Thyroid gland (tissue), 4 donors: ENCODE results near the gene COL23A1. TPM values are rescaled to one million over a fixed set of nuclear protein-coding genes. Genes with fewer than 3 reads are reported as not detected.

ENCODE experiments used
- DNase-seq, 2 donors: peaks; one replicate each; pipeline ENCODE4 v3.0.0-alpha.2; 2019
- H3K27ac ChIP-seq, 3 donors: fragments of 200-600 bp; sonication (generic); 1 replicate in 2 of 3; 2 replicates in 1 of 3; pipeline ENCODE4 v1.5.1; 2016 to 2019; ENCODE audit warnings: mild to moderate bottlenecking in 1 of 3, moderate library complexity in 1 of 3
- H3K27me3 ChIP-seq: fragments of 200-600 bp; sonication (generic); one replicate; pipeline ENCODE4 v1.5.1; 2019
- H3K36me3 ChIP-seq, 2 donors: fragments of 200-600 bp; sonication (generic); one replicate each; pipeline ENCODE4 v1.5.1; 2016 to 2019
- H3K4me1 ChIP-seq, 2 donors: fragments of 200-600 bp; sonication (generic); one replicate each; pipeline ENCODE4 v1.5.1; 2017 to 2019
- H3K4me3 ChIP-seq, 3 donors: fragments of 200-600 bp; sonication (generic); replicated peaks in 1 of 3; 1 replicate in 2 of 3; 2 replicates in 1 of 3; pipeline ENCODE4 v1.5.1; 2016; ENCODE audit warnings: mild to moderate bottlenecking in 1 of 3
- H3K9me3 ChIP-seq: fragments of 200-600 bp; sonication (generic); one replicate; pipeline ENCODE4 v1.5.1; 2017
- CTCF ChIP-seq, 6 experiments: fragments of 200-600 bp in 3 of 6; fragments of 450-650 bp in 3 of 6; sonication (generic) in 3 of 6; IDR thresholded peaks; one replicate each; pipeline ENCODE4 v1.5.1; 2016 to 2019; ENCODE audit warnings: antibody characterized with exemption in 6 of 6, mild to moderate bottlenecking in 2 of 6, inconsistent platforms in 1 of 6, moderate library complexity in 1 of 6
- POLR2A ChIP-seq, 2 donors: fragments of 450-650 bp; IDR thresholded peaks; one replicate each; pipeline ENCODE4 v1.6.1; 2017; ENCODE audit warnings: antibody characterized with exemption in 2 of 2, mild to moderate bottlenecking in 2 of 2, moderate library complexity in 1 of 2
- WGBS, 2 donors: methylation state at CpG; one replicate each; pipeline ENCODE4 v1.1.5; 2017; 5-methylcytosine and 5-hydroxymethylcytosine counted together
- intact Hi-C: fragments of 100-400 bp; cut with DNase I; formaldehyde crosslinking; loops from one replicate; pipeline ENCODE4 v1.15.1; 2023
- total RNA-seq, 4 donors: library from RNA; depleted of rRNA; stranded (reverse); fragments of >200 nt; gene quantifications; one replicate each; pipeline ENCODE4 v1.2.3, GENCODE V29; 2016

COL23A1 gene
- total RNA-seq, 4 donors from 2014 or later = 76.6 to 108 (median 95.7) TPM

GRCh38 chr5:178540526-178540925, 49.7 kb downstream of the COL23A1 start:
- intact Hi-C loops = loop anchor here (5.0 kb wide), 1 partner anchor 78 kb away; no protein-coding TSS in a partner anchor
- no peaks in the 10 kb centered on the region for H3K36me3 ChIP-seq
- peak overlapping the region; percentile 77 to 91 (median 89) for H3K27ac ChIP-seq
- no peak overlapping the region for H3K4me3 ChIP-seq
- peaks cover 61 to 76% of the 10 kb centered on the region in 2 donors for H3K4me1 ChIP-seq
- 96 to 98% methylated on average over 6 of the region's 6 CpGs for WGBS, 2 donors
- no peaks in the 10 kb centered on the region for H3K27me3 ChIP-seq
- TF ChIP-seq CTCF (IDR thresholded peaks at IDR 0.05) (no peak), POLR2A (IDR thresholded peaks at IDR 0.05) (no peak)
- no peaks in the 10 kb centered on the region for H3K9me3 ChIP-seq
- DNase-seq = no peak

GRCh38 chr5:178538741-178539229, 51.4 kb downstream of the COL23A1 start:
- WGBS, 2 donors = 57 to 67% methylated on average over 7 of the region's 7 CpGs
- no peak for TF ChIP-seq CTCF (IDR thresholded peaks at IDR 0.05)
- TF ChIP-seq POLR2A (IDR thresholded peaks at IDR 0.05) = no peak
- no peak for DNase-seq
- peak overlapping the region; percentile 89 to 97 (median 93) for H3K27ac ChIP-seq
- H3K36me3 ChIP-seq = no peaks in the 10 kb centered on the region
- no peak overlapping the region for H3K4me3 ChIP-seq
- H3K9me3 ChIP-seq = no peaks in the 10 kb centered on the region
- H3K27me3 ChIP-seq = no peaks in the 10 kb centered on the region
- intact Hi-C loops = no loop called here
- peaks cover 59 to 69% of the 10 kb centered on the region in 2 donors for H3K4me1 ChIP-seq

GRCh38 chr5:178537467-178538371, 52.5 kb downstream of the COL23A1 start:
- Histone ChIP-seq H3K4me3 (no peak overlapping the region), H3K36me3 (no peaks in the 10 kb centered on the region), H3K9me3 (no peaks in the 10 kb centered on the region), H3K4me1 (peaks cover 50 to 59% of the 10 kb centered on the region in 2 donors), H3K27ac (peak overlapping the region; percentile 89 to 97 (median 93)), H3K27me3 (no peaks in the 10 kb centered on the region)
- TF ChIP-seq CTCF (IDR thresholded peaks at IDR 0.05) (no peak), POLR2A (IDR thresholded peaks at IDR 0.05) (peak in 1 of 2 donors; percentile 74)
- 62% methylated on average over 30 to 31 of the region's 31 CpGs for WGBS, 2 donors
- intact Hi-C loops = no loop called here
- DNase-seq = peak; percentile 97

GRCh38 chr5:178536541-178537466, 53.4 kb downstream of the COL23A1 start:
- H3K4me1 ChIP-seq = peaks cover 42 to 53% of the 10 kb centered on the region in 2 donors
- intact Hi-C loops = no loop called here
- WGBS, 2 donors = 87 to 88% methylated on average over 22 to 25 of the region's 26 CpGs
- no peaks in the 10 kb centered on the region for H3K9me3 ChIP-seq
- H3K4me3 ChIP-seq = no peak overlapping the region
- no peaks in the 10 kb centered on the region for H3K27me3 ChIP-seq
- peak overlapping the region; percentile 89 to 97 (median 93) for H3K27ac ChIP-seq
- TF ChIP-seq CTCF (IDR thresholded peaks at IDR 0.05) (no peak), POLR2A (IDR thresholded peaks at IDR 0.05) (no peak)
- DNase-seq = no peak
- no peaks in the 10 kb centered on the region for H3K36me3 ChIP-seq
